ENCODE results near the gene ACTN4.
A peak's percentile ranks its signal among the peaks of the same experiment; 100 is the strongest.

Gene ACTN4

DNA sequence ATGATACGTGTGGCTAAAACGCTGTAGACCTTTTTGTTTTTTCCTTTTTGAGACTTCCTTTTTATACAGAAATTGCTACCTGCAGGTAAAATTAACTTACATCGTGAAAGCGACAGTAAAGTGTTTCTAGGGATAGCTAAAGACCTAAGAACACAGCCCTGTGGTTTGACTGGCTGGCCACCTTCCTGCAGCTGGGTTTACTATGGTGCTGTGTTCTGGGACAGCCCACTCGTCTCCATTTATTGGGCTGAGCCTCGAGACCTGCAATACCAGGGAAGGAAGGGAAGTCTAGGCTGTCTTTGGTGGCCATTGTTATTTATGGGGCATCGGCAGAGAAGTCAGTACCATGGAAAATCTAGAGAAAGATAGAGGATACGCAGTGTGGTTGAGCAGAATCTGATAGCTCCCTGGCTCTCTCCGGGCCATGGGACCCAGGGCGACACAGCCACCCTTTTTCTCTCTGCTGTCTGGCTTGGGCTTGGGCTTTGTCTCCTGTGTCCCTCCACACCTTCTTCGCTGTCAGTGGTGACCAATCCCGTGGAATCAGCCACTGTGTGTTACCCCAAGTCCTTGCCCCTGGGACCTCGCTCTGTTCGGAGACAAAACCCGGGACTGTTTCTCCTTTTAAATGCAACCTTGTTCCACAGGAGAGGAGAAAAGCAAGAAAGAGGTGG lies 30.9 kb downstream of the ACTN4 start:
- H3K36me3 ChIP-seq (ENCODE audit: control insufficient read depth in 4 of 4, insufficient read depth in 4 of 4, low read length in 3 of 4), result peaks cover 0 to 43% (median 0%) of the 10 kb centered on the region in 4 experiments
- no peaks in the 10 kb centered on the region for H3K27me3 ChIP-seq (replicated peaks in 2 of 5; ENCODE audit: control insufficient read depth in 4 of 5, insufficient read depth in 5 of 5, low read length in 4 of 5)
- peak overlapping the region in 1 of 2 experiments; percentile 35 for H3K27ac ChIP-seq (ENCODE audit: insufficient read depth in 1 of 2, low read depth in 1 of 2, low read length in 2 of 2, poor library complexity in 1 of 2, severe bottlenecking in 2 of 2)
- H3K4me3 ChIP-seq (ENCODE audit: control insufficient read depth in 1 of 7, extremely low read depth in 1 of 7, insufficient read depth in 4 of 7, low read depth in 2 of 7, low read length in 6 of 7), result no peak overlapping the region
- ChIA-PET CTCF (interaction anchor here (1.0 to 1.6 kb wide), 6 partner anchors 8 to 29 kb away, joined by 3 to 9 read pairs (median 3); no protein-coding TSS in a partner anchor), POLR2A (interaction anchor here (1.1 to 1.9 kb wide), 2 partner anchors 9 to 31 kb away, joined by 3 to 4 read pairs; partner anchors contain the start of gene ACTN4)
- peaks cover 12 to 93% (median 79%) of the 10 kb centered on the region in 4 experiments for H3K4me1 ChIP-seq (ENCODE audit: control extremely low read depth in 1 of 4, control insufficient read depth in 4 of 4, insufficient read depth in 4 of 4, low read length in 3 of 4)
- no peak for DNase-seq
- 67% methylated on average over 11 of the region's 15 CpGs for WGBS (ENCODE audit: insufficient coverage)
- no peaks in the 10 kb centered on the region for H3K9me3 ChIP-seq (ENCODE audit: control extremely low read depth in 1 of 5, control insufficient read depth in 4 of 5, insufficient read depth in 2 of 5, low read depth in 1 of 5, low read length in 4 of 5)

- WGBS (ENCODE audit: insufficient coverage), result 100% methylated on average over 7 of the region's 7 CpGs
- peak overlapping the region in 1 of 2 experiments; percentile 35 for H3K27ac ChIP-seq (ENCODE audit: insufficient read depth in 1 of 2, low read depth in 1 of 2, low read length in 2 of 2, poor library complexity in 1 of 2, severe bottlenecking in 2 of 2)
- H3K9me3 ChIP-seq (ENCODE audit: control extremely low read depth in 1 of 5, control insufficient read depth in 4 of 5, insufficient read depth in 2 of 5, low read depth in 1 of 5, low read length in 4 of 5), result no peaks in the 10 kb centered on the region
- H3K36me3 ChIP-seq (ENCODE audit: control insufficient read depth in 4 of 4, insufficient read depth in 4 of 4, low read length in 3 of 4), result peaks cover 0 to 45% (median 0%) of the 10 kb centered on the region in 4 experiments
- ChIA-PET POLR2A (interaction anchor here (1.9 kb wide), 1 partner anchor 31 kb away, joined by 4 read pairs; the partner anchor contains the start of gene ACTN4), CTCF (interaction anchor here (1.1 to 1.6 kb wide), 5 partner anchors 10 to 30 kb away, joined by 3 to 9 read pairs (median 3); no protein-coding TSS in a partner anchor)
- no peak for DNase-seq
- H3K4me3 ChIP-seq (ENCODE audit: control insufficient read depth in 1 of 7, extremely low read depth in 1 of 7, insufficient read depth in 4 of 7, low read depth in 2 of 7, low read length in 6 of 7), result no peak overlapping the region
- no peaks in the 10 kb centered on the region for H3K27me3 ChIP-seq (replicated peaks in 2 of 5; ENCODE audit: control insufficient read depth in 4 of 5, insufficient read depth in 5 of 5, low read length in 4 of 5)
- peaks cover 15 to 98% (median 85%) of the 10 kb centered on the region in 4 experiments for H3K4me1 ChIP-seq (ENCODE audit: control extremely low read depth in 1 of 4, control insufficient read depth in 4 of 4, insufficient read depth in 4 of 4, low read length in 3 of 4)
These were observed 31.5 kb downstream of the ACTN4 start for GRCh38 chr19:38678891-38679494.

GRCh38 chr19:38679839-38680238 lies 32.4 kb downstream of the ACTN4 start:
- H3K27me3 ChIP-seq (replicated peaks in 2 of 5; ENCODE audit: control insufficient read depth in 4 of 5, insufficient read depth in 5 of 5, low read length in 4 of 5), result no peaks in the 10 kb centered on the region
- peaks cover 0 to 44% (median 0%) of the 10 kb centered on the region in 4 experiments for H3K36me3 ChIP-seq (ENCODE audit: control insufficient read depth in 4 of 4, insufficient read depth in 4 of 4, low read length in 3 of 4)
- no peaks in the 10 kb centered on the region for H3K9me3 ChIP-seq (ENCODE audit: control extremely low read depth in 1 of 5, control insufficient read depth in 4 of 5, insufficient read depth in 2 of 5, low read depth in 1 of 5, low read length in 4 of 5)
- H3K27ac ChIP-seq (ENCODE audit: insufficient read depth in 1 of 2, low read depth in 1 of 2, low read length in 2 of 2, poor library complexity in 1 of 2, severe bottlenecking in 2 of 2), result no peak overlapping the region
- H3K4me1 ChIP-seq (ENCODE audit: control extremely low read depth in 1 of 4, control insufficient read depth in 4 of 4, insufficient read depth in 4 of 4, low read length in 3 of 4), result peaks cover 12 to 98% (median 86%) of the 10 kb centered on the region in 4 experiments
- ChIA-PET CTCF (interaction anchor here (1.2 kb wide), 2 partner anchors 10 kb away, joined by 3 read pairs; no protein-coding TSS in a partner anchor), POLR2A (no interaction called here)
- WGBS (ENCODE audit: insufficient coverage), result 87% methylated on average over 4 of the region's 4 CpGs
- H3K4me3 ChIP-seq (ENCODE audit: control insufficient read depth in 1 of 7, extremely low read depth in 1 of 7, insufficient read depth in 4 of 7, low read depth in 2 of 7, low read length in 6 of 7), result no peak overlapping the region
- DNase-seq, result peak in 1 of 3 donors; percentile 34

GRCh38 chr19:38682195-38682867 lies 34.9 kb downstream of the ACTN4 start:
- H3K36me3 ChIP-seq (ENCODE audit: control insufficient read depth in 4 of 4, insufficient read depth in 4 of 4, low read length in 3 of 4), result peaks cover 0 to 35% (median 0%) of the 10 kb centered on the region in 4 experiments
- no peaks in the 10 kb centered on the region for H3K27me3 ChIP-seq (replicated peaks in 2 of 5; ENCODE audit: control insufficient read depth in 4 of 5, insufficient read depth in 5 of 5, low read length in 4 of 5)
- no peak for DNase-seq
- 95% methylated on average over 4 of the region's 11 CpGs for WGBS (ENCODE audit: insufficient coverage)
- peak overlapping the region; percentile 29 to 87 for H3K27ac ChIP-seq (ENCODE audit: insufficient read depth in 1 of 2, low read depth in 1 of 2, low read length in 2 of 2, poor library complexity in 1 of 2, severe bottlenecking in 2 of 2)
- H3K4me3 ChIP-seq (ENCODE audit: control insufficient read depth in 1 of 7, extremely low read depth in 1 of 7, insufficient read depth in 4 of 7, low read depth in 2 of 7, low read length in 6 of 7), result no peak overlapping the region
- POLR2A ChIA-PET, result interaction anchor here (1.6 kb wide), 1 partner anchor 11 kb away, joined by 5 read pairs; no protein-coding TSS in a partner anchor
- H3K4me1 ChIP-seq (ENCODE audit: control extremely low read depth in 1 of 4, control insufficient read depth in 4 of 4, insufficient read depth in 4 of 4, low read length in 3 of 4), result peaks cover 6 to 98% (median 86%) of the 10 kb centered on the region in 4 experiments
- CTCF ChIA-PET, result interaction anchor here (0.8 to 3.0 kb wide), 11 partner anchors 9 to 48 kb away, joined by 3 to 9 read pairs (median 5); partner anchors contain the start of gene ACTN4
- H3K9me3 ChIP-seq (ENCODE audit: control extremely low read depth in 1 of 5, control insufficient read depth in 4 of 5, insufficient read depth in 2 of 5, low read depth in 1 of 5, low read length in 4 of 5), result no peaks in the 10 kb centered on the region

DNA sequence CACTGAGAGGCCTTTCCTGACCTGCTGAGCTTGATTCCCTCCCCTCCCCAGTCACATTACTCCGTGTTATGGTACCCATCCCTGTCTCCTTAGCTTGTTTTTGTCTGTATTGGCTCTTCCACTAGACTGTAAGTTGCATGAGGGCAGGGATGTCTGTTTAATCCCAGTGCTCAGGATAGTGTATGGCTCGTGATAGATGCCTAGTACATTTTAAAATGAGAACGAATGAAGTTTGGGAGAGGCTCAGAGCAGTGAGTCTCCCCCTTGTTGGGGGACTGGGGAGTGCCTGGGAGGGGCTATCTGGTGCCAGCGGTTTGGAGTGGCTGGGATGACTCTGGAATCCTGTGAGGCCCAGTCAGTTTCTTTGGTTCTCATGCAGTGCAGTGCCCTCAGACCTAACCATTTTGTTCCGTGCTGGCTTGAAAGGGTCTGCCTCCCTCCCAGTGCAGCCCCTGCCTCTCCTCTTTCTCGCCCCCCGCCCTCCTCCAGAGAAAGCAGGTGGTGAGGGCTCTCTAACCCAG lies 35.5 kb downstream of the ACTN4 start:
- DNase-seq, result no peak
- Histone ChIP-seq H3K4me3 (ENCODE audit: control insufficient read depth in 1 of 7, extremely low read depth in 1 of 7, insufficient read depth in 4 of 7, low read depth in 2 of 7, low read length in 6 of 7) (peak overlapping the region in 2 of 7 experiments; percentile 8 to 23), H3K9me3 (ENCODE audit: control extremely low read depth in 1 of 5, control insufficient read depth in 4 of 5, insufficient read depth in 2 of 5, low read depth in 1 of 5, low read length in 4 of 5) (no peaks in the 10 kb centered on the region), H3K4me1 (ENCODE audit: control extremely low read depth in 1 of 4, control insufficient read depth in 4 of 4, insufficient read depth in 4 of 4, low read length in 3 of 4) (peaks cover 6 to 98% (median 84%) of the 10 kb centered on the region in 4 experiments), H3K36me3 (ENCODE audit: control insufficient read depth in 4 of 4, insufficient read depth in 4 of 4, low read length in 3 of 4) (peaks cover 0 to 34% (median 0%) of the 10 kb centered on the region in 4 experiments), H3K27ac (ENCODE audit: insufficient read depth in 1 of 2, low read depth in 1 of 2, low read length in 2 of 2, poor library complexity in 1 of 2, severe bottlenecking in 2 of 2) (peak overlapping the region; percentile 29 to 87), H3K27me3 (replicated peaks in 2 of 5; ENCODE audit: control insufficient read depth in 4 of 5, insufficient read depth in 5 of 5, low read length in 4 of 5) (no peaks in the 10 kb centered on the region)
- POLR2A ChIA-PET, result interaction anchor here (0.7 to 1.6 kb wide), 2 partner anchors 11 to 1257 kb away, joined by 3 to 5 read pairs; no protein-coding TSS in a partner anchor
- 90% methylated on average over 7 of the region's 7 CpGs for WGBS (ENCODE audit: insufficient coverage)
- CTCF ChIA-PET, result interaction anchor here (0.8 to 3.0 kb wide), 11 partner anchors 9 to 44 kb away, joined by 3 to 9 read pairs (median 4); partner anchors contain the start of gene ACTN4

GRCh38 chr19:38683393-38684077 lies 36.1 kb downstream of the ACTN4 start:
- Histone ChIP-seq H3K27me3 (replicated peaks in 2 of 5; ENCODE audit: control insufficient read depth in 4 of 5, insufficient read depth in 5 of 5, low read length in 4 of 5) (no peaks in the 10 kb centered on the region), H3K36me3 (ENCODE audit: control insufficient read depth in 4 of 4, insufficient read depth in 4 of 4, low read length in 3 of 4) (peaks cover 0 to 28% (median 0%) of the 10 kb centered on the region in 4 experiments), H3K27ac (ENCODE audit: insufficient read depth in 1 of 2, low read depth in 1 of 2, low read length in 2 of 2, poor library complexity in 1 of 2, severe bottlenecking in 2 of 2) (peak overlapping the region; percentile 29 to 87), H3K9me3 (ENCODE audit: control extremely low read depth in 1 of 5, control insufficient read depth in 4 of 5, insufficient read depth in 2 of 5, low read depth in 1 of 5, low read length in 4 of 5) (no peaks in the 10 kb centered on the region), H3K4me3 (ENCODE audit: control insufficient read depth in 1 of 7, extremely low read depth in 1 of 7, insufficient read depth in 4 of 7, low read depth in 2 of 7, low read length in 6 of 7) (peak overlapping the region in 3 of 7 experiments; percentile 2 to 23 (median 8)), H3K4me1 (ENCODE audit: control extremely low read depth in 1 of 4, control insufficient read depth in 4 of 4, insufficient read depth in 4 of 4, low read length in 3 of 4) (peaks cover 6 to 98% (median 84%) of the 10 kb centered on the region in 4 experiments)
- DNase-seq, result peak; percentile 66 to 94 (median 92)
- POLR2A ChIA-PET, result interaction anchor here (0.7 to 1.6 kb wide), 3 partner anchors 10 to 1256 kb away, joined by 3 to 5 read pairs (median 3); no protein-coding TSS in a partner anchor
- 23% methylated on average over 8 of the region's 10 CpGs for WGBS (ENCODE audit: insufficient coverage)
- CTCF ChIA-PET, result interaction anchor here (0.8 to 3.0 kb wide), 8 partner anchors 8 to 45 kb away, joined by 3 to 9 read pairs (median 4); no protein-coding TSS in a partner anchor

Measured in common myeloid progenitor, CD34-positive (primary cell).